ENCODE data around the gene TEX29.

TEX29 gene

DNA sequence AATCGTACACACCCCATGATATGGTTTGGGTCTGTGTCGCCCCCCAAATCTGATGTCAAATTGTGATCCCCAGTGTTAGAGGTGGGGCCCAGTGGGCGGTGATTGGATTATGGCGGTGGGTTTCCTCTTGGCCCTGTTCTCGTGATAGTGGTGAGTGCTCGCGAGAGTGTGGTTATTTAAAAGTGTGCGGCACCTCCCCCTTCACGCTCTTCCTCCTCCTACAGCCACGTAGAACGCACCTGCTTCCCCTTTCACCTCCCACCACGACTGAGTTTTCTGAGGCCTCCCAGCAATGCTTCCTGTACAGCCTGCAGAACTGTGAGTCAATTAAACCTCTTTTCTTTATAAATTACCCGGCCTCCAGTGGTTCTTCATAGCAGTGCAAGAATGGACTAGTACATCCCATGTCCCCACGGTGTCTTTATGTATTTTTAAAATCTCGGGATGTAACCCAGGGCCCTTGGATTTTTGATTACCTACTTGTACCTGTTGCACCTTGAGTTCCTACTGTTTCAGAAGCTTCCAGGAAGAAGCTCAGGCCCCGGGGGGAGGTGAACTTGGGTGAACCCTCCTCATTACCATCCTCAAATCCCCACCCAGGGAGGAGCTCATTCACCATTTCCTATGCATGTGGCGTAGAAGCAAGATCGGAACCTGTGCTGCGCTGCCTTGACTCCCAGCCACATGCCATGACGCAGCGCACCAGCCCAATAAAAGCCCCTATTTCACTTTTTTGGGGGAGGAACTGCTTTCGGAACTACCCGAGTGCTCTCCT, 52.4 kb downstream of the TEX29 start:
- DNase-seq, result no peak

DNA sequence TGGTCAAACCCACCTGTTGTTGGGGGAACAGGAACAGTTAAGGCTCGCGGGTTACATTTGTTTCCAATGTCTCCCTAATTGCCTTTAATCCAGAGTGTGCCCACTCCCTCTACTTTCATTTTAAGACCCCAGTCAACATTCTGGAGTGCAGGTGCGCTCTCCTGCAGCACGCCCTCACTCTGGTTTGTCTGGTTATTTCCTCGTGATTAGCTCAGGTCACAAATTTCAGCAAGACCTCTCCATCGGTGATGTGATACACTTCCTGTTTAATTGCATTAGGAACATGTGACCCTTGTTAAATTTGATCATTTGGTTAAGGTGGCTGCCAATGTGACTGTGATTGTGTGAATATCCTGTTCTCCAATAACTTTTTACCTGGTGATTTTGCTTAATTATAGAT, 53.0 kb downstream of the TEX29 start:
- no peak for DNase-seq

DNA sequence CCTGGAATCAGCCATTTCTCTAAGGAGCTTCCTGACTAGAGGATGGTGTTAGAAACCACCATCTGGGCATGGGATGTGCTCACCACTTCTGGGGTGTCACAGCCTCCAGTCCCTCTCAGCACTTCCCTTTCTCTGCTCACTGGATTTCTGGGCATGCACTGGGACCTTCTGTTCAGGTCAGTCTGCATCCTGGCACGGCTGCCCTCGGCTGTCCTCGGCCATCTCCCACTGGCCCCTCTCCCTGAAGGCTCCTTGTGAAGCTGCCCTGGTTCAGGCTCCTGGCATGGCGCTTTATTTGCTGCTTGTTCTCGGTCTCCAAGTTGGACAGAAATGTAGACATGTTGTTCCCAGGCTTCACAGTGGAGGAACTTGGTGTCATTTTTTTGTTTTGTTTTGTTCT, 60.0 kb downstream of the TEX29 start:
- no peak for DNase-seq

DNA sequence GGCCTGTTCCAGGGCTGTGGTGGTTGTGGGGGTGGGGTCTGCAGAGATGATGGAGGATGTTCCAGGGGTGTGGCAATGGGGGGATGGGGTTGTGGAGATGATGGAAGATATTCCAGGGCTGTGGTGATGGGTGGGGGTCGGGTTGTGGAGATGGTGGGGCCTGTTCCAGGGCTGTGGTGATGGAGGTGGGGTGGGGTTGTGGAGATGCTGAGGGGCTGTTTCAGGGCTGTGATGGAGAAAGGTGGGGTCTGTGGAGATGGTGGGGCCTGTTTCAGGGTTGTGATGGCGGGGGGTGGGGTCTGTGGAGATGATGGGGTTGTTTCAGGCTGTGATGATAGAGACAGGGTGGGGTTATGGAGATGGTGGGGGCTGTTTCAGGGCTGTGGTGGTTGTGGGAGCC, 62.0 kb downstream of the TEX29 start:
- no peak for DNase-seq

DNA sequence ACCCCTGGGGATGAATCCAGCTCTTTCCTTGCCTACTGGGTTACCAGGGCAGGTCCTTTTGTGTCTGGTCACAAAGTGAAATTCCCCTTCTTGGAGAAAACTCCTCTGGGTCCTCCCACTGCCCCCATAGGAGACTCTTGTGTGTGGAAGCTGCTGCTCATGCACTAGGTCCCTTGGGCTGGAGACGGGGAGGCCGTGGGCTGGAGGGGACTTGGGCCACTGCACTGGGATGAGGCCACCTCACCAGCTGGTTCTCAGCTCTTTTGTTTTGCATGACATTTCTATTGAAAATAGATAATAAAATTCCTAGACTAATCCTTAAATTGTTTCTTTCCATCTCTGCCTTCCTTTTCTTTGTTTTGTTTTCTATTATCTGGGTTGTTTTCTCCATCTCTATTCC, 62.4 kb downstream of the TEX29 start:
- no peak for DNase-seq

DNA sequence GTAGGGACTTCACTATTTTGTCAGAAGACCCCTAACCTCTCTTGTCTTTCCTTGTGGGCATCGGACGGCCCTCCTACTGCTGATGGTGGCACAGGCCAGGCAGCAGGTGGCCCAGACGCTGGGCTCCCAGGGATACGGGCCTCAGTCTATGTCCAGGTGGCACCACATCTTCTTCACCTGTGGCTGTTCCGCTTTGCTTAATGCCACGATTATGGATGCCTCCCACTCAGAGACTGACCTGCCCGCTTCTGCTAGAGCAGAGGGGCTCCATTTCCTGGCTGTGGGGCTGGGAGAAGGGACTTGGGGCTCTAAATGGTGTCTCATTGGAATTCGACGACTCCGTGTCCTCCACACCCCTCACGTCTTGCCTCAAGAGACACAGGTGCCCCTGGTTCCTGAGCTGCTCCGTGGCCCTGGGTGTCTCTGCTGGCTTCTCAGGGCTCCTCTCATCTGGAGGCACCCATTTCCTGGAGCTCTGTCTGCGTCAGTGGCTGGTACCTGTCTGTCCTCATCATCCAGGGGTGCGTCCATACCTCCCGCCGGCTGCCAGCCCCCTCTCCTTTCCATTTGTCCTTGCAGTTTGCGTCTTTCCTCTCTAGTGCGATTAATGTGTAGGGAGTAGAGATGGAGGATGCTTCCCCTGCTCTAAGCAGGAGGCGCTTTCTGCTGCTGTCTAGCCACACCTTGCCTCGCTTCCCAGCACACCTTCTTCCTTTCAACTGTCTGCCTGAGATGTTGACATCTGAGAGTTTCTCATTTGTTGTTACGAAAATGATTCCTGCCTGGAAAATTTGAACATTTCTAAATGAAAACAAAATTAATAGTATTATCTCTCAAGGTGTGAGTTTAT, 63.4 kb downstream of the TEX29 start:
- DNase-seq, result no peak

DNA sequence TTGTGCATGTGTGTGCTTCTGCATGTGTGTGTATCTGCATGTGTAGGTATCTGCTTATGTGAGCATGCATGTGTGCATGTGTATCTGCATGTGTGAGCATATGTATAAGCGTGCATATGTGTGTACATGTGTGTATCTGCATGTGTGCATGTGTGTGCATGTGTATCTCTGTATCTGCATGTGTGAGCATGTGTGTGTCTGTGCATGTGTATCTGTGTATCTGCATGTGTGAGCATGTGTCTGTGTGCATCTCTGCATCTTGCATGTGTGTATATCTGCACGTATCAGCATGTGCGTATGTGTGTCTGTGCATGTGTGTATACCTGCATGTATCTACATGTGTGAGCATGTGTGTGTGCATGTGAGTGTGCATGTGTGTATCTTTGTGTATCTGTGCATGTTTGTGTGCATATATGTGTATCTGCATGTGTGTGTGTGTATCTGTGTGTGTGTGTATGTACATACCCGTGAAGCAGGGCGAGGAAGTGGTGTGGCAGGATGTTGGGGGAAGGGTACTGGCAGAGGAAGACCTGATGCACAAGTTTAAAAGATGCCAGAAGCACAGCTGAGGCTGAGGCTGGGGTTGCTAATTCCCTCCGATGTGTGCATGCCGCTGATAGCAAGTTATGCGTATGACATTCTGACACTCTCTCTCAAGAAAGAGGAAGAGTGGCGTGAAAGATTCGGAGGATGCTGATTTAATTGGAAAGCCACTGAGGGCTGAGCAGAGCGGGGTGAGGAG, 64.2 kb downstream of the TEX29 start:
- DNase-seq, result no peak

DNA sequence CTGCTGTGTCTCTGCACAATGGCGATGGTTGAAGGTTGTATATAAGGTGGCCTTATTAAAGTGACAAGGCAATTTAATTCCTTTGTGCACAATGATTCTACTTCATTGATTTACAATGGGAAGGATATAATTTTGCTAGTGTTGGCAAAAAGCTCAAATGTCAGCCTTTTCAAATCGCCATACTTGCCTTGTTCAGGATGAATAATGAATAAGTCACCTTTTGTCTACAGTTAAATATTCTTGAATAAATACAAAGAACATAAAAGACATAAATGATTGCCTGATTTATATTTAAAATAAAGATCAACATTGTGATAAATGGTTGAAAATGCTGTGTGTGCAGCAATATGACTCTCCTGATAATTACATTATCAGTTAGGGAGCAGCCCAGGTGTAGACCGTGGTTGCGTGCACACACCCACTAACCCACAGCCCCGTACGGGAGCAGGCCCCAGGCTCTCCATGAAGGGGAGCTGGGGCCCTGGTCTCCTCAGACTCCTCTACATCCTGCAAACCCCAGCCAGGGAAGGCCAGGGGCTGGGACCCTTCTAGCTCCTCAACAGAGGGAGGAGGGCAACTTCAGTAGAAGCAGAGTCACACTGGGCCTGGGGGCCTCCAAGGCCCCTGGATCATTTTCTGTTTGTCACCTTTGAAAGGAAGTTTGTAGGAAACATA, 64.9 kb downstream of the TEX29 start:
- no peak for DNase-seq

DNA sequence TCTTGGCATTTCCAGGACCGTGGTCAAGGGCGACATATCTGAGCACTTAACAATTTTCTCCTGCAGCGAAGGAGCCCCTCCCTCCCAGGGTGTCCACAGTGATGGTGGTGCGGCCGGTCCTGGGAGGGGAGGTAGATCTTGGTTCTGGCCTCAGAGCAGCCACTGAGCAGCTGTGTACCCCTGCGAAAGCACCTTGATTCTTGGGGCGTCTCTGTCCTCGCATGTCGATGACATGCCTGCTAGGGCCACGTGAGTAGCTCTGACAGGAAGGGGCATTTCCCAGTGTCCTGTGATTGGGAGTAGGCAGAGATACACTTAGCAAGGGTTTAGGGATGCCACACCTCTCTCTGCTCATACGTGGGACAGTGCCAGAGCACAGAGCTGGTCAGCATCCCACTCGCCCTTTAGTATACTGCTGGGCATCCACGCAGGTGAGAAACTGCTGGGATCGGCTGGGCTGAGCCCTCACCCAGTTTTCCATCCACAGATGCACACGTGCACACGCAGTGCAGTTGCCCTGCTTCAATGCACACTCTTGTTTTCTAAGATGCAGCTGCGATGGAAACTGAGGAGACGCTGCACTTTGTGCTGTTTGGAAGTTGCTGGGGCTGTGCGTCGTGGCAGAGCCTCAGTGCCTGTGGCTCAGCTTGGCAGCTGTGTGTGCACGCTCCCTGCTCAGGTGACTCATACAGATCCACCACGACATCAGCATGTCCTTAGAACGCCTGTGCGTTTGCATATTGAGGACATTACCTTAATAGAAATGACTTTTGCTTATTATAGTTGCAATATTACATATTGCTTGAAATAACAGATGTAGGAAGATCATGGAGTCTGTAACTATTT, 66.8 kb downstream of the TEX29 start:
- DNase-seq, result no peak

DNA sequence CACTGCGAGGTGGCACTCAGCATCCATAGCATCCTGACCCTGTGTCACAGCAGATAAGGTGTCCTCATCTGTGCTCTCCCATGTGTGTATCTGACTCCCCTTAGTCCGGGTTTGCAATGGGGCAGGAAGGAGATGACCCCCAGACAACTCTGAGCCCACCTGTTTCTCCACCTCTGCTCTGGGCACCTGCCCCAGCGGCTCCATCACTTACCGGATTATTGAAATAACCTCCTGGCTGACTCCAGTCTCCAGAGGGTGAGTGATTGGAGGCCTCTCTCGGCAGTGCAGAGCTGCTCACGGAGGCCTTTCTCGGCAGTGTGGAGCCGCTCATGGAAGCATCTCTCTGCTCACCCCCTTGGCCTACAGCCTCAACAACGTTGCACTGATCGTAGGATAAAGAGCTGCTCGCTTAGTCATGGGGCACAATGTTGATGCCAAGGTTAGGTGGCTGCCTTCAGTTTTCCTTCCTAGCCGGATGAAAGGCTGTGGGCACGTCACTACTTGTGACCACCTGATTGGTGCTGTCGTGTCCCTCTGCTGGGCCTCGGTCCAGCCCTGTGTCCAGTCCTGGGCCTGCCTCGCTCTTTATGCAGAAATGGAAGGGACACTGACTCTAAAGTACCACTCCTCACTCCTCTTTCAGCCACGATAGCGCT, 67.6 kb downstream of the TEX29 start:
- no peak for DNase-seq

DNA sequence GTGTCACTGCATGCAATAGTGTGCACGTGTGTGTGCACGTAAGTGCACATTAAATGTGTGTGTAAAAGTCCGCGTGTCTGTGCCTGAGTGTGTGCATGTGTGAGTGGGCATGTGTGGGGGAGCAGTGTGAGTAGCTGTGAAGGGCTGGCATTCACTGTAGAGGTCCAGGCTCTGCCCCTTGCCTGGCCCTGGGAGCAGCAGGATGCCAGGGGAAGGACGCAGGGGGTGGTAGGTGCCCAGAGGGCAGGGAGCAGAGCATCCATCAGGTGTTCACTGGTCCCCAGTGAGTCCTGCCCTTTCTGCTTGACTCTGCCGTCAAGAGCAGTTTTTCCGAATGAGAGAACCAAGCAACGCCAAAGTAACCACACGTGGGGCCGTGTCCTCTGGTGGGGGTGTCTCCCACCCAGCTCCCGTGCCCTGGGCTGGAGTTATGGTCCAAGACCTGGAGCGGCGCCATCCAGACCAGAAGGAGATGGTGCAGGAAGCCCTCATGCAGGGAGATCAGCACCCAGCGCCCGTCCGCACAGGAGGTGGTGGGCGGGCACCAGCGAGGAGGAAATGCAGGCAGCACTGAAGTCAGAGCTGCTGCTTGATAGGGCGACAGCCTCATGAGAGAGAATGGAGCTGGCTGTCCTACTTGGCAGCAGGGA, 68.5 kb downstream of the TEX29 start:
- no peak for DNase-seq

DNA sequence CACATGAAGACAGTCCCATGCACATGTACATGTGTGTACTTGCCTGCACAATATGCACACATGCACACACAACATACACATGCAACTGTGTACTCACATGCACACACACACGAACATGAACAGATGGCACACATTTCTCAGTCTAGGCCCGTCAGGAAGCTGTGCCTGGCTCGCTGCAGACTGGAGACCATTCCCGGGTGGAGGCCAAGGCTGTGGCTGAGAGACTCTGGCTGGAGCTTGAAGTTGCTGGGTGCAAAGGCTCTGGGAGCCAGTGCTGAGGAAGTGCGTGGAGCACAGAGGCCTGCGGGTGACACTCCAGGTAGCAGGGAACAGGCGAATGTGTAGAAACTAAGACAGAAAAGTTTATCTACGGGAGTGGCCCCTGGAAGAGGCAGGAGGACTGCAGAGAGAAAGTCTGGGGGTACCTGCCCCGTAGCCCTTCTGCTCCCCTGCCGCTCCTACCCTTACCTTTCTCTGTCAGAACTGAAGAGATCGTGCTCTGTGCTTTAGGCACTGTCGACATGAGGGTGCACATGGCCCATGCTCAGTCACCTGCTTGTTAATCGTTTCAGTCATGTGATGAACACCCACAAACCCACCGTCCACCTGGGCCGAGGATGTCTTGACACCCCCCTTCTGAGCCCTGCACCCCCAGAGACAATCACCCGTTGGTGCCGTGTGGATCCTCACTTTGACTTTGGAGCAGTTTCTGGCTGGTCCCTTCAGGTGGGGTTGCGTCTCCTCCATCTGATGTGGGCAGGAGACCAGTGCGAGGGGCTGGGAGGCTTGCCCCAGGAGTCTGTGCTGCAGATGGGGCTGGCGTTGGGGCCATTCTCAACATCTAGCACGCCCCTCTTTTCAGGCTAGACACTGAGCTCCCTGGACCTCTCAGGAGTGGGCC, 69.4 kb downstream of the TEX29 start:
- no peak for DNase-seq

DNA sequence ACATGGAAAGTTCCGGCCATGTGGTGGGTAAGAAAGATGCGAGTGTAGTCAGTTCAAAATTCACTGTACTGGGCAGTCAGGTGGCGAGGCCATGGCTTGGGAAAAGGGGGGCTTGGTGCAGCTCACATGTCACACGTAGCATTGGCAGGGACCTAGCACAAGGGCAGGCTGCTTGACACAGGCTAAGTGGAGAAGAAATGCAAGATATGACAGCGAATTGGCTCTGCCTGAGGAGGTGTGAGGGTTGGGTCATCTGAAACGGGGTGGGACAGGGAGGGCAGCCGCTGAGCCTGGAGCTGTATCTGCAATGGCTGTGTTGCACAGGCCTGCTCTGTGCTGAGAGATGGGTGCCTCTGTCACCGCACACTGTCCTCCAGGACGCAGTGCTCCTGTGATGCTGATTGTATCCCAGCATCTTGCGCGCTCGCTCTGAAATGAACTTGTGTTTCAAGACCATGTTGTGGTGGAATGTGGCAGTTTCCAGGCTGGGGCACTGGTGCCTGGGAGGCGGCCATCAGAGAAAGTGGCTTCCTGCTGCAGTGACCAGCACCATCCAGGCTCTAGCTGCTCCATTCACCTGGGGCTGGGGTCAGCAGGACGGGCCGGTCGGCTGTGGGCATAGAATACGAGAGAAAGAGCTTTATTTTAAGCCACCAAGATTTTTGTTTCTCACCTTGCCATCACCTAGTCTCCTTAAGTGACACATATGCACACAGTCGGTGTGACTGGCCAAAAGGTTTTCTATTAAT, 70.3 kb downstream of the TEX29 start:
- no peak for DNase-seq

DNA sequence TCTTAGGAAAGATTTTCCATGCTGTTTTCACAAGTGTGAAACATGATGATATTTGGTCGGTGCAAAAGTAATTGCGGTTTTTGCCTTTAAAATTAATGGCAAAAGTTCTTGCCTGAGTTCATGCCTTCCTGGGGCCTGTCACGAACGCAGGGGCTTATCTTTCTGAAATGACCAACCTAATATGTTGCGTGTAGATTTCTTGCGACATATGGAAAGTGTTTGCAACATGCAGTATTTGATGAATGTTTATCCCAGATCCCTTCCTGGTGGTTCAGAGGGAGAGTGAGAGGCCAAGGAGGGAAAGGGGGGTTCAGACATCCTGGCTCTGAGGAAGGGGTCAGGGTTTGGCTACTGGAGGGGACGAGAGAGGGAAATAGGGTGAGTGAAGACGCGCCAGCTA, 72.0 kb downstream of the TEX29 start:
- DNase-seq, result no peak

DNA sequence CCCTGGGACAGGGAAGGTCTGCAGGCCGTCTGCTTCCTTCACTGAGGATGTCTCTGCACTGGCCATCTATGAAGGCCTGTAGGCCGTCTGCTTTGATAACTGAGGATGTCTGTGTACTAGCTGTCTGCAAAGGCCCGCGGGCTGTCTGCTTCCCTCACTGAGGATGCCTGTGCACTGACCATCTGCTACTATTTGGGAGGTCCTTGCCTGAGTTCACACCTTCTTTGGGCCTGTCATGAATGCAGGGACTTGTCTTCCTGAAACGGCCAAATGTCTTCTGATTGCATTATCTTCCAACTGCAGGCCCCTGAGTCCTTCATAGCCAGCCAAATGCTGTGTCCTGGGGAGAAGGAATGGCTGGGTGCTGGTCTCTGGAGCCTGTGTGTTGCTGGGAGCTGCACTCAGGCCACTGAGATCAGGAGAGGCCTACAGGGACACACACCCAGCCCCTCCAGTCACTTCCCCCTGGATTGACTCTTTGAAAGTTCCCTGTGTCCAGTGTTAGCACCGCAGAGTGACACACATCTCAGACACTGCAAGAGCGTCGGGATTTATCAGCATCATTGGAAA, 72.9 kb downstream of the TEX29 start:
- no peak for DNase-seq
